AG10803 (cell line): ENCODE results near the gene CABP1.
A peak's percentile ranks its signal among the peaks of the same experiment; 100 is the strongest.

Source experiments
- DNase-seq: peaks from one replicate; pipeline ENCODE4 v3.0.0; 2010; ENCODE audit warnings: low read depth
- H3K4me3 ChIP-seq: 2 replicates; pipeline ENCODE4 v1.5.1; 2011; ENCODE audit warnings: mild to moderate bottlenecking, low read length, control low read depth
- TF ChIP-seq, protein P1 (sequence below): conservative IDR thresholded peaks from 2 replicates; pipeline ENCODE4 v1.5.1; 2011; ENCODE audit warnings: mild to moderate bottlenecking, low read length, control low read depth, inconsistent platforms

The CABP1 gene

DNA sequence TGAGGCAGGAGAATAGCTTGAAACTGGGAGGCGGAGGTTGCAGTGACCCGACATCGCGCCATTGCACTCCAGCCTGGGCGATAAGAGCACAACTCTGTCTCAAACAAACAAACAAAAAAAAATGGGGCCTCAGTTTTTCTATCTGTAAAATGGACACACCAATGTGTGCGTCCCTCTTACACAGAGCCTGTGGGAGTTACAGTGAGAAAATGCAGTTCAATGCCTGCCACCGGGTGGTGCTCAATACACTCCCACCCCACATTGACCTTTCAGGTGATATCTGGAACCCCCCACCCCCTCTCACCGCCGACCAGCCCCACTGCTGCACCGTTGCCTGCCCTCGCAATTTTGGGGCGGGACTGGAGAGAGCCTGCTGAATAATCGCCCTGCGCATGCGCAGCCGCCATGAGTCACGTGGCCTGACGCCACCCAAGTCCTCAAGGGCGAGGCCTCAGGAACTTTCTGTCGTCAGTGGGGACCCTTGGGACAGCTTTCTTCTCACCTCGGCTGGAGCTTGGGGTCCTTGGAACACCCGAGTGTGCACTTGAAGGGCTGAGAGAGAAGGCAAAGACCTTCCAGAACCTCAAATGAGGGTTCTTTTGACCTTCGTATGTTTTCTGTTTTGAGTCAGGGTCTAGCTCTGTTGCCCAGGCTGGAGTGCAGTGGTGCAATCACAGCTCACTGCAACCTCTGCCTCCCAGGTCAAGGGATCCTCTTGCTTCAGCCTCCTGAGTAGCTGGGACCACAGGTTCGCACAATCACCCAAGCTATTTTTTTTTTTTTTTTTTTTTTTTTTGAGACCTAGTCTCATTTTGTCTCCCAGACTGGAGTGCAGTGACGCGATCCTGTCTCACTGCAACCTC, 14.6 kb upstream of the CABP1 start:
- H3K4me3 ChIP-seq: no peak overlapping the region
- TF ChIP-seq, protein P1, sequence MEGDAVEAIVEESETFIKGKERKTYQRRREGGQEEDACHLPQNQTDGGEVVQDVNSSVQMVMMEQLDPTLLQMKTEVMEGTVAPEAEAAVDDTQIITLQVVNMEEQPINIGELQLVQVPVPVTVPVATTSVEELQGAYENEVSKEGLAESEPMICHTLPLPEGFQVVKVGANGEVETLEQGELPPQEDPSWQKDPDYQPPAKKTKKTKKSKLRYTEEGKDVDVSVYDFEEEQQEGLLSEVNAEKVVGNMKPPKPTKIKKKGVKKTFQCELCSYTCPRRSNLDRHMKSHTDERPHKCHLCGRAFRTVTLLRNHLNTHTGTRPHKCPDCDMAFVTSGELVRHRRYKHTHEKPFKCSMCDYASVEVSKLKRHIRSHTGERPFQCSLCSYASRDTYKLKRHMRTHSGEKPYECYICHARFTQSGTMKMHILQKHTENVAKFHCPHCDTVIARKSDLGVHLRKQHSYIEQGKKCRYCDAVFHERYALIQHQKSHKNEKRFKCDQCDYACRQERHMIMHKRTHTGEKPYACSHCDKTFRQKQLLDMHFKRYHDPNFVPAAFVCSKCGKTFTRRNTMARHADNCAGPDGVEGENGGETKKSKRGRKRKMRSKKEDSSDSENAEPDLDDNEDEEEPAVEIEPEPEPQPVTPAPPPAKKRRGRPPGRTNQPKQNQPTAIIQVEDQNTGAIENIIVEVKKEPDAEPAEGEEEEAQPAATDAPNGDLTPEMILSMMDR: 0 out of 2 replicates have a peak, but pooled peaks have one; percentile 1
- DNase-seq: no peak

GRCh38 chr12:120628919-120629318, 11.5 kb upstream of the CABP1 start:
- no peak overlapping the region for H3K4me3 ChIP-seq
- no peak for DNase-seq
- TF ChIP-seq, protein P1: no peak

DNA sequence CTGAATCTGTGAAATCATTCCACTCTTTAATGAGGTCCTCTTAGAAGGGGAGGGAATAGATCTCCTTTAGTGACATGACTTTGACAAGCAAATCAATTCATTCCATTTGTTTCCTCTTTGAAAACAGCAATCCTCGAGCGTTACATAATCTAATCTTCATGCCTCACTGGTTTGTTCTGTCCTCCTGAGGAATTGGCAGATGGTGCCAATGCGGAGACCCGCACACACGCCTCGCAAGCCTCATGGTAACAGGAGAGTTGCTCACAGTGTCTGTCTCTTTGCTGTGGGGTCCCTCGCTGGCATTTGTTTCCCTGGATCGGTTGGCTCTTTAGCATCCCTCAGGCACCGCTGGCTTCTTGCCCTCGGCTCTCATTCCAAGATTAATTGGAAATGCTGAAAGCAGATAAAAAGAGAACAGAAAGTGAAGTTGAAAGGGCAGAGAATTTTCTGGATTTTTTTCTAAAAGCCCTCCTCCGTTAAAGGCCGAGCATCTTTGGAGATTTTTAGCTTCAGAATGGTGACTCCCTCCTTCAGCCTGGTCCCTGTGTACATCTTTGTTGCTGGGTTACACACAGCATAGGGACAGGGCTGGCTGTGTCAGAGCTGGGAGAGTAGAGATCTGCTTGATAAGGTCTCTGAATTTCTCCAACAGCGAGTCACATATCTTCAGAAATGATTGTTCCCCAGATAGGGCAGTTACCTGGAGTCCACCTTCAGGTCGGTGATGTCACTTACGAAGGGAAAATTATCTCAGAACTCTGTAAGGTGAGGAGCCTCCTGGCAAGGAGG, 10.1 kb upstream of the CABP1 start:
- DNase-seq: no peak
- H3K4me3 ChIP-seq: no peak overlapping the region
- TF ChIP-seq, protein P1: no peak

DNA sequence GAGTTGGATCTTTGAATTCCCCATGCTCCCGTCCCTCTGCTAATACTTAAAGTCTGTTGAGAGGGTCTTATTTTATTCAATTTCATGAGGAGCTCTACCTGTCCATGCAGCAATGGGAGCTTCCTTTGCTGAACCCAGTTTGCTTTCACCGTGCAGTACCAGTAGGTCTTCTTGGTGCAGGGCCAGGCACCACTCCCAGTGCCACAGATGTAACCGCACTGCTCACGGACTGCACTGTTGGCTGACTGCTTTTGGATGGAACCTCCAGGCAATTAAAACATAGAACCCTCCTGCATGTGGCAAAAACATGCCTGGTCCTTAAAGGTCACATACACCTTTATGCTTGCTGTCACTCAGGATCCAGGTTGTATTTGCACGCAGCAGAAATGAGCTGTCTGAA, 9.3 kb upstream of the CABP1 start:
- DNase-seq: no peak
- TF ChIP-seq, protein P1: no peak
- no peak overlapping the region for H3K4me3 ChIP-seq

DNA sequence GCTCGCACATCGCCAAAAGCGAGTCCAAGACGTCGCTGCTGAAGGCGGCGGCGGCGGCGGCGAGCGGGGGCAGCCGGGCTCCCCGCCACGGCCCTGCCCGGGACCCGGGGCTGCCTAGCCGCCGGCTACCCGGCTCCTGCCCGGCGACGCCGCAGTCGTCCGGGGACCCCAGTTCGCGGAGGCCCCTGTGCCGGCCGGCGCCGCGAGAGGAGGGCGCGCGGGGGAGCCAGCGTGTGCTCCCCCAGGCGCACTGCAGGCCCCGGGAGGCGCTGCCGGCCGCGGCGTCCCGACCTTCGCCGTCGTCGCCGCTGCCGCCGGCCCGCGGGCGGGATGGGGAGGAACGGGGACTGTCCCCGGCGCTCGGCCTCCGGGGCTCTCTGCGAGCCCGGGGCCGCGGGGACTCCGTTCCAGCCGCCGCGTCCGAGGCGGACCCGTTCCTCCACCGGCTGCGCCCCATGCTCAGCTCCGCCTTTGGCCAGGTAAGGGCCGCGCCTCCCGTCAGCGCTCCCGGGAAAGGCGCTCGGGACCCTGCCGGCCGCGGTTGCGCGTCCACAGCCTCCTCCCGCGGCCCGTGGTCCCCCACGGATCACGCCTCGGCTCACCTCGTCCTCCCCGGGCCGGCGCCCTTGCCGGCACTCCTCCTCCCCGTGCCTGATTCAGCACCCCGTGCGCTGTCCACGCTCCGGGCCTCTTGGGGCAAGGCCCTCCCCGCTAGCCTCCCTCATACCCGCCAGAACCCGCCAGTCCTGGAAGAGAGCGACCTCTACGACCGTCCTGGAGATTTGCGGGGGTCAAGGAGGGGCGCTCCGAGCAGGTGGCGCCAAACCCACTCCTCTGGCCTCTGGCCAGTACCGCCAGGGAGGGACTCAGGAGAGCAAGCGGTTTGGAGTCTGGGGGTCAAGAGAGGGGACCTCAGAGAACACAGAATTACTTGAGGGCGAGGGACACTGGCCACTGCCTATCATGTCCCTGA, 721 bp downstream of the CABP1 start:
- no peak overlapping the region for H3K4me3 ChIP-seq
- peak; percentile 43 for DNase-seq
- TF ChIP-seq, protein P1: no peak

DNA sequence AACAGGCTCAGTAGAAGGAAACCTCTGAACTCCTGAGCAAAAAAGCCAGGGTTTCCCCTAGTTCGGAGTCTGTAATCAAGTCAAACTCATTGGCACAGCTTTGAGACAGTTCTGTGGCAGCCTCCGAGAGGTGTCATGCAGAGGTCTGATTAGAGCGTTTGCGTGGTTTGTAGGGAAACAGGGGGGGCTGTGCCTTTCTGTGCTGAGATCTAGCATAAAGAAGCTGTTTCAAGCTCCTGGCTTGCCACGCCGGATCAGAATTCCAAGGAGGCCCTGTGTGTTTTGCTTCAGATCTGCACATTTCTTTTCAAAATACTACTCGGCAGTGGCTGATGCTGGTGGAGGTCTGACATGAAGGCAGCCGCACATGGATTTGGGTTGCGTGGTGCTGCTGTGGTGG, 1.7 kb downstream of the CABP1 start:
- H3K4me3 ChIP-seq: no peak overlapping the region
- no peak for DNase-seq
- TF ChIP-seq, protein P1: no peak
